Epithelial cell of esophagus (primary cell): Measurements from ENCODE around the gene FNIP2.
"Not testable (repeated sequence)": the region's sequence is repeated elsewhere in the genome, so short reads cannot be mapped to it uniquely, and the experiment has no call there.

Experiments
- DNase-seq: peaks from one replicate; pipeline ENCODE4 v3.0.0; 2010; ENCODE audit warnings: low read depth
- H3K4me3 ChIP-seq: 2 replicates; pipeline ENCODE4 v1.5.1; 2011; ENCODE audit warnings: mild to moderate bottlenecking, low read length, control low read depth
- CTCF ChIP-seq: IDR thresholded peaks from 2 replicates; pipeline ENCODE4 v1.5.1; 2011; ENCODE audit warnings: low read depth, mild to moderate bottlenecking, low read length, control low read depth, inconsistent platforms; ENCODE audit not compliant: insufficient read depth; ENCODE audit errors: missing control alignments

FNIP2 gene

GRCh38 chr4:158799856-158800255 is 31.0 kb downstream of the FNIP2 start:
- no peak for DNase-seq
- no peak for TF ChIP-seq CTCF
- H3K4me3 ChIP-seq = no peak overlapping the region

GRCh38 chr4:158801066-158801465 is 32.2 kb downstream of the FNIP2 start:
- no peak for TF ChIP-seq CTCF
- no peak overlapping the region for H3K4me3 ChIP-seq
- DNase-seq = no peak

GRCh38 chr4:158801677-158802076 is 32.9 kb downstream of the FNIP2 start:
- DNase-seq = no peak
- no peak for TF ChIP-seq CTCF
- no peak overlapping the region for H3K4me3 ChIP-seq

- no peak for TF ChIP-seq CTCF
- no peak for DNase-seq
- H3K4me3 ChIP-seq = no peak overlapping the region
Measured at GRCh38 chr4:158802914-158803313, 34.1 kb downstream of the FNIP2 start.

GRCh38 chr4:158805635-158806471 is 37.0 kb downstream of the FNIP2 start:
- no peak for TF ChIP-seq CTCF
- peak; percentile 97 for DNase-seq
- H3K4me3 ChIP-seq = no peak overlapping the region

- no peak for DNase-seq
- no peak overlapping the region for H3K4me3 ChIP-seq
- TF ChIP-seq CTCF = no peak
Measured at GRCh38 chr4:158807691-158808090, 38.9 kb downstream of the FNIP2 start.

GRCh38 chr4:158808399-158808798 is 39.6 kb downstream of the FNIP2 start:
- H3K4me3 ChIP-seq = no peak overlapping the region
- no peak for TF ChIP-seq CTCF
- no peak for DNase-seq

- H3K4me3 ChIP-seq, DNase-seq: not testable (repeated sequence)
Measured at GRCh38 chr4:158809208-158809607, 40.4 kb downstream of the FNIP2 start.
